IMR-90 (cell line): ENCODE data around the gene MCF2L.

Experiments
- BHLHE40 ChIP-seq: fragments of 150-350 bp; IDR thresholded peaks from 2 replicates; pipeline ENCODE4 v1.6.1; 2016; ENCODE audit warnings: mild to moderate bottlenecking, low read depth, low read length
- CEBPB ChIP-seq: IDR thresholded peaks from 2 replicates; pipeline ENCODE4 v1.6.1; 2012; ENCODE audit warnings: low read depth, low read length, improper control_type of control experiment
- CHD1 ChIP-seq: IDR thresholded peaks from 2 replicates; pipeline ENCODE4 v1.6.1; 2012; ENCODE audit warnings: low read depth, low read length, improper control_type of control experiment
- ELK1 ChIP-seq: fragments of 150-350 bp; IDR thresholded peaks from 2 replicates; pipeline ENCODE4 v1.6.1; 2016; ENCODE audit warnings: low read depth, mild to moderate bottlenecking, low read length, moderate library complexity, borderline replicate concordance
- POLR2A ChIP-seq: IDR thresholded peaks from 2 replicates; pipeline ENCODE4 v1.6.1; 2012; ENCODE audit warnings: mild to moderate bottlenecking, low read depth, low read length
- RAD21 ChIP-seq: IDR thresholded peaks from 2 replicates; pipeline ENCODE4 v1.6.1; 2012; ENCODE audit warnings: low read length, improper control_type of control experiment
- RFX5 ChIP-seq: IDR thresholded peaks from 2 replicates; pipeline ENCODE4 v1.8.0; 2012; ENCODE audit warnings: low read depth, mild to moderate bottlenecking, low read length, moderate library complexity
- SMC3 ChIP-seq: fragments of 150-350 bp; IDR thresholded peaks from 2 replicates; pipeline ENCODE4 v1.6.1; 2016; ENCODE audit warnings: low read depth, mild to moderate bottlenecking, antibody characterized with exemption, low read length, moderate library complexity
- USF2 ChIP-seq: fragments of 150-350 bp; IDR thresholded peaks from 2 replicates; pipeline ENCODE4 v1.6.1; 2017; ENCODE audit warnings: mild to moderate bottlenecking, antibody characterized with exemption, low read length, low read depth
- TF ChIP-seq, protein P1 (sequence below): conservative IDR thresholded peaks from 2 replicates; pipeline ENCODE4 v1.5.1; 2012; ENCODE audit warnings: mild to moderate bottlenecking, low read depth, low read length, improper control_type of control experiment

- TF ChIP-seq, protein P1, sequence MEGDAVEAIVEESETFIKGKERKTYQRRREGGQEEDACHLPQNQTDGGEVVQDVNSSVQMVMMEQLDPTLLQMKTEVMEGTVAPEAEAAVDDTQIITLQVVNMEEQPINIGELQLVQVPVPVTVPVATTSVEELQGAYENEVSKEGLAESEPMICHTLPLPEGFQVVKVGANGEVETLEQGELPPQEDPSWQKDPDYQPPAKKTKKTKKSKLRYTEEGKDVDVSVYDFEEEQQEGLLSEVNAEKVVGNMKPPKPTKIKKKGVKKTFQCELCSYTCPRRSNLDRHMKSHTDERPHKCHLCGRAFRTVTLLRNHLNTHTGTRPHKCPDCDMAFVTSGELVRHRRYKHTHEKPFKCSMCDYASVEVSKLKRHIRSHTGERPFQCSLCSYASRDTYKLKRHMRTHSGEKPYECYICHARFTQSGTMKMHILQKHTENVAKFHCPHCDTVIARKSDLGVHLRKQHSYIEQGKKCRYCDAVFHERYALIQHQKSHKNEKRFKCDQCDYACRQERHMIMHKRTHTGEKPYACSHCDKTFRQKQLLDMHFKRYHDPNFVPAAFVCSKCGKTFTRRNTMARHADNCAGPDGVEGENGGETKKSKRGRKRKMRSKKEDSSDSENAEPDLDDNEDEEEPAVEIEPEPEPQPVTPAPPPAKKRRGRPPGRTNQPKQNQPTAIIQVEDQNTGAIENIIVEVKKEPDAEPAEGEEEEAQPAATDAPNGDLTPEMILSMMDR = no peak
- no peak for TF ChIP-seq USF2
- no peak for TF ChIP-seq CHD1
- TF ChIP-seq POLR2A = no peak
- no peak for TF ChIP-seq BHLHE40
- TF ChIP-seq ELK1 = no peak
- TF ChIP-seq RAD21 = no peak
- no peak for TF ChIP-seq CEBPB
- TF ChIP-seq RFX5 = no peak
- no peak for TF ChIP-seq SMC3
These were observed 101.1 kb downstream of the MCF2L start for GRCh38 chr13:113069861-113070805.
